ENCODE results near the gene FA2H. TPM values are rescaled to one million over a fixed set of nuclear protein-coding genes. Genes with fewer than 3 reads are reported as not detected.
"Not testable (repeated sequence)": the region's sequence is repeated elsewhere in the genome, so short reads cannot be mapped to it uniquely, and the experiment has no call there.

FA2H gene
- total RNA-seq, 1 donor from 2014 or later, result 2.5 TPM

DNA sequence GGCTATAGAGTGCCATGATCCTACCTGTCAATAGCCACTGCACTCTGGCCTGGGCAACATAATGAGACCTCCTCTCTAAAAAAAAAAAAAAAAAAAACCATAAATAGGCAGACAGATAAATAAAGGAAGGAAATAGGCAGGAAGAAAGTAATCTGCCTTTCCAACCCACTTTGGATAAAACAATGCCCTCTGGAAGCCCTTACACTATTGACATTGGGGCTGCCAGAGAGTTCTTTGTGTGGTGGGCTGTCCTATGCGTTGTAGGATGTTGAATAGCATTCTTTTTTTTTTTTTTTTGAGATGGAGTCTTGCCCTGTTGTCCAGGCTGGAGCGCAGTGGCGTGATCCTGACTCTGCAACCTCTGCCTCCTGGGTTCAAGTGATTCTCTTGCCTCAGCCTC is 100.7 kb downstream of the FA2H start:
- no peaks in the 10 kb centered on the region for H3K27me3 ChIP-seq (ENCODE audit: low read depth)
- H3K36me3 ChIP-seq, result peaks cover 65% of the 10 kb centered on the region
- DNase-seq, result no peak
- H3K27ac ChIP-seq, result no peak overlapping the region
- H3K9me3 ChIP-seq, result no peaks in the 10 kb centered on the region
- no peak overlapping the region for H3K4me3 ChIP-seq
- TF ChIP-seq, protein P1, sequence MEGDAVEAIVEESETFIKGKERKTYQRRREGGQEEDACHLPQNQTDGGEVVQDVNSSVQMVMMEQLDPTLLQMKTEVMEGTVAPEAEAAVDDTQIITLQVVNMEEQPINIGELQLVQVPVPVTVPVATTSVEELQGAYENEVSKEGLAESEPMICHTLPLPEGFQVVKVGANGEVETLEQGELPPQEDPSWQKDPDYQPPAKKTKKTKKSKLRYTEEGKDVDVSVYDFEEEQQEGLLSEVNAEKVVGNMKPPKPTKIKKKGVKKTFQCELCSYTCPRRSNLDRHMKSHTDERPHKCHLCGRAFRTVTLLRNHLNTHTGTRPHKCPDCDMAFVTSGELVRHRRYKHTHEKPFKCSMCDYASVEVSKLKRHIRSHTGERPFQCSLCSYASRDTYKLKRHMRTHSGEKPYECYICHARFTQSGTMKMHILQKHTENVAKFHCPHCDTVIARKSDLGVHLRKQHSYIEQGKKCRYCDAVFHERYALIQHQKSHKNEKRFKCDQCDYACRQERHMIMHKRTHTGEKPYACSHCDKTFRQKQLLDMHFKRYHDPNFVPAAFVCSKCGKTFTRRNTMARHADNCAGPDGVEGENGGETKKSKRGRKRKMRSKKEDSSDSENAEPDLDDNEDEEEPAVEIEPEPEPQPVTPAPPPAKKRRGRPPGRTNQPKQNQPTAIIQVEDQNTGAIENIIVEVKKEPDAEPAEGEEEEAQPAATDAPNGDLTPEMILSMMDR (IDR thresholded peaks at IDR 0.05), result no peak
- no peaks in the 10 kb centered on the region for H3K4me1 ChIP-seq
- intact Hi-C loops (cut with DNase I), result no loop called here
- ATAC-seq, result no peak

DNA sequence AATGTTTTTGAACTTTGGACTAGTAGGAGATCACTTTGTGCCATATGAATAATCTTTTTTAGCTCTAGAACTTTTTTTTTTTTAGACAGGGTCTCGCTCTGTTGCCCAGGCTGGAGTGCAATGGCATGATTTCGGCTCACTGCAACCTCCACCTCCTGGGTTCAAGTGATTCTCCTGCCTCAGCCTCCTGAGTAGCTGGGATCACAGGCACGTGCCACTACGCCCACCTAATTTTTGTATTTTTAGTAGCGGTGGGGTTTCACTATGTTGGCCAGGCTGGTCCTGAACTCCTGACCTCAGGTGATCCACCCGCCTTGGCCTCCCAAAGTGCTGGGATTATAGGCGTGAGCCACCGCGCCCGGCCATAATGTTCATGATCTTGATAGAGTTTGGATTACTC is 105.7 kb downstream of the FA2H start:
- H3K9me3 ChIP-seq; H3K4me3 ChIP-seq; H3K4me1 ChIP-seq; H3K27ac ChIP-seq; DNase-seq; ATAC-seq; intact Hi-C loops (cut with DNase I); H3K27me3 ChIP-seq (ENCODE audit: low read depth): not testable (repeated sequence)
- H3K36me3 ChIP-seq, result peaks cover 29% of the 10 kb centered on the region

DNA sequence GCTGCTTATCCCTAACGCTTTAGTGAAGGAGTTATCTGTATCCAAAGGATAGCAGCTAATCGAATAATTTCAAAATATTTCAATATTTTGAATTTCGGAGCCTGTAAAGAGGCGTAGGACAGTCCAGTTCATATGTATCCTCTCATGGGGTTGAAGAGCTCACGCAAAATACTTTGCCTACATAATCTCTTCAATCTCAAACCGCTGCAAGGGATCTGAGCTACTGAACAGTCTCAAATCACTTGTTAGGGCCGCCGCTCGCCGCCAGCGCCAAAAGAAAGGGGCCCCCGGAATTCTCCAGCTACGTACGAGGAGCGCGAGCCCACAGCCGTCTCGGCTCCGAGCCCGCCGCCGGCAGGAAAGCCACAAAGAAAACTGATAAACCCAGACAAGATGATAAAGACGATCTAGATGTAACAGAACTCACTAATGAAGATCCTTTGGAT is 107.3 kb downstream of the FA2H start:
- no peak overlapping the region for H3K27ac ChIP-seq
- DNase-seq, result peak; percentile 59
- intact Hi-C loops (cut with DNase I), result no loop called here

DNA sequence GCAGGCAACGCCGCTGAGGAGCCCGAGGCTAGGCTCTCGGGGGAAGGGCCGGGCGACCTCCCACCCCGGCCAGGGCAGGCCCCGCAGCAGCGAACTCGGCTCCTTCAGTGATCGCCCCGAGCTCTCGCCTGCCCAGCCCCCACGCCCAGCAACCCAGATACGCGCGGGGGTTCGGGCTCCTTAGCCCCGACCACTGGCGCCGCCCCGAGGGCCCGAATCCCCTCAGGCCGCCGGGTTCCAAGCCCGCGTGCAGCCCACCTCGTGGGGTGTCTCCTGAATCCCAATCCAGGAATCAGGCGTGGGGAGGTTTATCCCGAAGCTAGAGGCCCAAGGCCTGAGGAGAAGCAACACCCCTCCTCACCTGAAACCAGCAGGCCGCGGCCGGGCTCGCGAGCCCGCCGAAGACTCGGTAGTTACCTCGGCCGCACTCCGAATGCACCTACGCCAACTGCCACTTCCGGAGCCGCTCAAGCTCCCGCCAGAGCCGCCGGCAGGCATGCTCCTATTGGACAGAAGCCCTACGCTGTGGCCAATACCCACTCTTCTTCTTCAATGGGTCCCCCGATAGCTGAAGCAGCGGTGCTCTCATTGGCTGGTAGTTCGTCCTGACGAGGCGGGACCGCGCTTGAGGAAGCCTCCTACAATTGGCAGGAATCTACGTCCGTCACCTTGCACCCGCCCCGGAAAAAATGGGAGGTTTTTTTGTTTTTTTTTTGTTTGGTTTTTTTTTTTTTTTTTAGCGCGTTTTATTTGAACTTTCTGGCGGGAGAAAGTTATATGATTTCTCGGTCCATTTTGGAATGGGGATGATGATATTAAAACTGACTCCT is 108.0 kb downstream of the FA2H start, which contains the start of gene RFWD3:
Gene RFWD3 (minus strand): TSS at position 453 of the 830 bp plus-strand sequence. CDS start 5,428 bp downstream, outside the sequence.
- Histone ChIP-seq H3K4me1 (peaks cover 9% of the 10 kb centered on the region), H3K4me3 (peak within 1 kb of the TSS; percentile 94), H3K27ac (peak within 1 kb of the TSS; percentile 87), H3K36me3 (peaks cover 30% of the 10 kb centered on the region), H3K9me3 (no peaks in the 10 kb centered on the region), H3K27me3 (ENCODE audit: low read depth) (no peaks in the 10 kb centered on the region)
- TF ChIP-seq, protein P1 (IDR thresholded peaks at IDR 0.05), result no peak
- intact Hi-C loops (cut with DNase I), result no loop called here
- ATAC-seq, result peak; percentile 100
- DNase-seq, result peak; percentile 96

More for the DNA sequence above, 107.3 kb downstream of the FA2H start:
- no peaks in the 10 kb centered on the region for H3K27me3 ChIP-seq (ENCODE audit: low read depth)
- H3K4me3 ChIP-seq, result peak overlapping the region; percentile 94
- H3K9me3 ChIP-seq, result no peaks in the 10 kb centered on the region
- peaks cover 31% of the 10 kb centered on the region for H3K36me3 ChIP-seq
- peaks cover 9% of the 10 kb centered on the region for H3K4me1 ChIP-seq
- TF ChIP-seq, protein P1 (IDR thresholded peaks at IDR 0.05), result no peak
- peak in 1 of 2 donors; percentile 22 for ATAC-seq

DNA sequence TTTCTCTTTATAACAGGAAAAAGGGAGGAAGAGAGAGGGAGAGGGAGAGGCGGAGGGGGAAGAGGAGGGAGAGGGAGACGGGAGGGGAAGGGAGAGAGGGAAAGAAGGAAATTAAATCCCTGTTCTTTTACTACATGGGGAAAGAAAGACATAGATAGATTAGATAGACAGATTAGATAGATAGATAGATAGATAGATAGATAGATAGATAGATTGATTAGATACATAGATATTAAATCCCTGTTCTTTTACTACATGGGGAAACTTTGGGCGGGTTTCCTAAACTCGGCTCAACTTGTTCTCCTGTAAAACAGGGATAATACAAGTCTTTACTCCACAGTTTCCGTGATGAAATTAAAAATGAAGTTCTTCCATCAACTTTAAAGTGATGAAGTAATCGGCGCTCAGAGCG is 108.6 kb downstream of the FA2H start:
- DNase-seq (no peak), ATAC-seq (no peak)
- intact Hi-C loops (cut with DNase I), result no loop called here
- Histone ChIP-seq H3K27me3 (ENCODE audit: low read depth) (no peaks in the 10 kb centered on the region), H3K4me3 (peak overlapping the region; percentile 94), H3K36me3 (peaks cover 36% of the 10 kb centered on the region), H3K9me3 (no peaks in the 10 kb centered on the region), H3K4me1 (peaks cover 9% of the 10 kb centered on the region), H3K27ac (peak overlapping the region; percentile 87)
- TF ChIP-seq, protein P1 (IDR thresholded peaks at IDR 0.05), result no peak

Other genes starting within 250 kb of the FA2H start
- gene GLG1, start 167.7 kb downstream of the FA2H start, total RNA-seq, result 110 TPM
- gene RFWD3, start 107.9 kb downstream of the FA2H start, total RNA-seq, result 22.5 TPM
- 36.7 TPM for gene MLKL, start 74.0 kb downstream of the FA2H start, total RNA-seq
- gene WDR59, start 210.3 kb upstream of the FA2H start, total RNA-seq, result 49.5 TPM
- gene ZNRF1, start 224.2 kb upstream of the FA2H start, total RNA-seq, result 23.5 TPM

Data from lower lobe of right lung (tissue), 2 donors.